AG09319 (cell line): ENCODE data around the gene SRCAP.

Source experiments
- DNase-seq: peaks from one replicate; pipeline ENCODE4 v3.0.0-alpha.2; 2010; ENCODE audit warnings: low read depth; ENCODE audit errors: extremely low read depth
- CTCF ChIP-seq: IDR thresholded peaks from 2 replicates; pipeline ENCODE4 v1.5.1; 2011; ENCODE audit warnings: low read depth, mild to moderate bottlenecking, inconsistent platforms, low read length, moderate library complexity

SRCAP gene

GRCh38 chr16:30766933-30767284 lies 67.9 kb downstream of the SRCAP start:
- no peak for DNase-seq
- no peak for TF ChIP-seq CTCF

DNA sequence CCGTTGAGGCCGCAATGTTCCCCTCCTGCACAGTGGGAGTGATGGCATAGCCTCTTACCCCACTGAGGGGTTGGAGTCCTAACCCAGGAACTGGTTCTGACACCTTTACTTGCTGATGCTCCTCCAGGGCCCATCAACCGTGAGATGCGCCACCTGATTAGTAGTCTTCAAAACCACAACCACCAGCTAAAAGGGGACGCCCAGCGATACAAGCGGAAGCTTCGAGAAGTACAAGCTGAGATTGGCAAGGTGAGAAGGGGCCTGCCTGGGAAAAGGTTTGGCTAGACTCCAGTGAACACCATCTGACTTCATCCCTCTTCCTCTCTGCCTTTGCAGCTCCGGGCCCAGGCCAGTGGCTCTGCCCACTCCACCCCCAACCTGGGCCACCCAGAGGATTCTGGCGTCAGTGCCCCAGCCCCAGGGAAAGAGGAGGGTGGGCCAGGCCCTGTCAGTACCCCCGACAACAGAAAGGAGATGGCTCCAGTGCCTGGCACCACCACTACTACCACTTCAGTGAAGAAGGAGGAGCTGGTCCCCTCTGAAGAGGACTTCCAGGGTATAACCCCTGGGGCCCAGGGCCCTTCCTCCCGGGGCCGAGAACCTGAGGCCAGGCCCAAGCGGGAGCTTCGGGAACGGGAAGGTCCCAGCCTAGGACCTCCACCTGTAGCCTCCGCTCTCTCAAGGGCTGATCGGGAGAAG lies 68.9 kb downstream of the SRCAP start:
- no peak for TF ChIP-seq CTCF
- no peak for DNase-seq

GRCh38 chr16:30768583-30769181 lies 69.7 kb downstream of the SRCAP start:
- TF ChIP-seq CTCF, result no peak
- no peak for DNase-seq

GRCh38 chr16:30769379-30770089 lies 70.6 kb downstream of the SRCAP start:
- no peak for TF ChIP-seq CTCF
- DNase-seq, result no peak

DNA sequence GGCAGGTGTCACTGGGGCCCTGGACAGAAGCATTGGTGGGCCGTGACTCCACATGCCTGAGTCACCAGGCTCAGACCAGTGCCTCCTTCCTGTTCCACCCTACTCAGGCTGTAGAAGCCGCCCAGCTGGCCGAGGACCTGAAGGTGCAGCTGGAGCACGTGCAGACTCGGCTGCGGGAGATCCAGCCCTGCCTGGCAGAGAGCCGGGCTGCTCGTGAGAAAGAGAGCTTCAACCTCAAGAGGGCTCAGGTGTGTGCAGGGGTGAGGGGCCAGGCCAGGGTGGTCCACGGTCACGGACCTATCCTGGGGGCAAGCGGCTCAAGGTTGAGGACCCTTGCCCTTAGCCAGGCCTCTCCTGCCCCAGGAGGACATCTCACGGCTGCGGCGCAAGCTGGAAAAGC lies 72.8 kb downstream of the SRCAP start:
- TF ChIP-seq CTCF, result no peak
- no peak for DNase-seq

- TF ChIP-seq CTCF, result no peak
Measured at GRCh38 chr16:30773826-30774225, 74.9 kb downstream of the SRCAP start.

More at GRCh38 chr16:30773826-30774225, 74.9 kb downstream of the SRCAP start:
- no peak for DNase-seq
